Measurements from ENCODE around the gene PRDM16.

DNA sequence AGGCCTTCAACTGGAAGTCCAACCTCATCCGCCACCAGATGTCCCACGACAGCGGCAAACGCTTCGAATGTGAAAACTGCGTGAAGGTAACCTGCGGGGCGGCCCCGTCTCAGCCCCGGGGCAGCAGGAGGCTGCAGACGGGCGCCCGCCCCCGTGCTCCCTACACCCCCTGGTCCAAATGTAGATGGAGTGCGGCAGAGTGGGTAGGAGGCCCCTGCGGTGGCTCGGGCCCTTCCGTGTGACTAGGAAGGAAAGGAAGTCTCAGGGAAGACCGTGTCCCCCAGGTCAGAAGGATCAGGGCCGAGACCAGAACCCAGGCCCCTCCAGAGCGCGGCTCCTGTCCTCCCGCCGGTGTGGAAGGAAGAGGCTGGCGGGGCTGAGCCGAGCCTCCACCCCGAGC is 335.8 kb downstream of the PRDM16 start:
- TF ChIP-seq ATF2 (tag by site-specific recombination; IDR thresholded peaks at IDR 0.05; ENCODE audit: low read depth), result no peak
- no peak for TF ChIP-seq ZNF148 (tag by site-specific recombination; IDR thresholded peaks at IDR 0.05; ENCODE audit: borderline replicate concordance)
- TF ChIP-seq SP2 (tag by site-specific recombination; IDR thresholded peaks at IDR 0.05), result no peak
- TF ChIP-seq, protein P1, sequence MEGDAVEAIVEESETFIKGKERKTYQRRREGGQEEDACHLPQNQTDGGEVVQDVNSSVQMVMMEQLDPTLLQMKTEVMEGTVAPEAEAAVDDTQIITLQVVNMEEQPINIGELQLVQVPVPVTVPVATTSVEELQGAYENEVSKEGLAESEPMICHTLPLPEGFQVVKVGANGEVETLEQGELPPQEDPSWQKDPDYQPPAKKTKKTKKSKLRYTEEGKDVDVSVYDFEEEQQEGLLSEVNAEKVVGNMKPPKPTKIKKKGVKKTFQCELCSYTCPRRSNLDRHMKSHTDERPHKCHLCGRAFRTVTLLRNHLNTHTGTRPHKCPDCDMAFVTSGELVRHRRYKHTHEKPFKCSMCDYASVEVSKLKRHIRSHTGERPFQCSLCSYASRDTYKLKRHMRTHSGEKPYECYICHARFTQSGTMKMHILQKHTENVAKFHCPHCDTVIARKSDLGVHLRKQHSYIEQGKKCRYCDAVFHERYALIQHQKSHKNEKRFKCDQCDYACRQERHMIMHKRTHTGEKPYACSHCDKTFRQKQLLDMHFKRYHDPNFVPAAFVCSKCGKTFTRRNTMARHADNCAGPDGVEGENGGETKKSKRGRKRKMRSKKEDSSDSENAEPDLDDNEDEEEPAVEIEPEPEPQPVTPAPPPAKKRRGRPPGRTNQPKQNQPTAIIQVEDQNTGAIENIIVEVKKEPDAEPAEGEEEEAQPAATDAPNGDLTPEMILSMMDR (tag by site-specific recombination; IDR thresholded peaks at IDR 0.05), result no peak
- TF ChIP-seq ZNF549 (tag by site-specific recombination; IDR thresholded peaks at IDR 0.05), result no peak
